Measurements from ENCODE around the gene PITPNC1.
"Not testable (repeated sequence)": the region's sequence is repeated elsewhere in the genome, so short reads cannot be mapped to it uniquely, and the experiment has no call there.

Gene PITPNC1

DNA sequence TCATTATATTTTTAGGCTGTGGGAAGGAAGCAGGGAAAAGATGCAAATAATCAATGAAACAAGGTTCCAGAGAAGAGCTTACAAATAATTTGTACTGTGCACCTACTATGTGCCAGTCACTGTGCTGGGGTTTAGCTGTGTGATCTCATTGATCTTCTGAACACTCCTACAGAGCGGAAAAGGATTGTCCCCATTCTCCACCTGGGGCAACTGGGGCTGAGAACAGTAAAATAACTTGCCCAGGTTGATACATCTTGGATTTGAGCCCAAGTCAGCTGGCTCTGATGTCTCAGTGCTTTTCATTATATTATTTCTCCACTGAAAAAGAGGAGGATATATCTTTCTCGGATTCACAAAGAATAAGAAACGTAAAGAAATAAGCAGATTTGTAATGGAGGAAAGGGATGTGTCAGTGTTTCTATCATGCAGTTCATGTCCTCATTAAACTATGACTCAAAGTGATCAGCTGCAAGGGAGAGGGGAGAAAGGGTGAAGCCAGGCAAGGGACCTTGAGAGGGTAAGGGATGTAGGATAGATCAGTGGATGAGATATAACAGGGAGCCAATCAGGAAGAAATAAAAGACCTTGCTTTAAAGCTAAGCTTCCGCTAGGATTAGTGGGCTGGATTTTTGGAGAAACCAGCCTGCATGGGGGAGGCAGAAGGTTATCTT lies 197.0 kb downstream of the PITPNC1 start:
- no peak for DNase-seq (ENCODE audit: low read depth in 2 of 2, low spot score in 1 of 2)

DNA sequence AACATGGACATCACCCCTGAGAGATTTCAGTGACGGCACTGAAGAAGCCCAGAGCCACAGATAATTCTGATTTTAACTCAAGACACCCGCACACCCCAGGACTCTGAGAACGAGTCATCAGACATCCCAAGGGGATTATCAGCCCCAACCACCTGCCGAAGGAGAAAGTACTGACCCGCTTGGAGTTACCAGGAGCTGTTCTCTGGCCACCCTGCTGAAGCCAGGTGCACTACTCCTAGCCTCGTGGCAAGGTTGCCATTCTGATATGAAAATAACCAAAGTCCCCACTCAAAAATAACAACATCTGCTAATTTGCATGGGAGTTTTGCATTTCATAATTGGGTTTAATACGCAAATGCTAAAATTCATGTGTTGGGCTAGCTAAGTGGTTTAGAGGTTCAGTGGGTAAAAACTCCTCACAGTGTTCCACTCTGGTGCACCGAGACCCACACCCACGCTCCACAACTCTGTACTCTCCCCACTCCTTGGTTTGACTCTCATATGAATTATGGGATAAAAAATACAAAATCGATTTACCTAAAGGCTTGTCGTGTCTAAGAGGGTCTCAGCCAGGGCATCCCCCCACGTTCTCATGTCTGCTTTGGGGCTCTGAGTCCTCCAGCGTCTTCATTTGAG lies 197.7 kb downstream of the PITPNC1 start:
- no peak for DNase-seq (ENCODE audit: low read depth in 2 of 2, low spot score in 1 of 2)

DNA sequence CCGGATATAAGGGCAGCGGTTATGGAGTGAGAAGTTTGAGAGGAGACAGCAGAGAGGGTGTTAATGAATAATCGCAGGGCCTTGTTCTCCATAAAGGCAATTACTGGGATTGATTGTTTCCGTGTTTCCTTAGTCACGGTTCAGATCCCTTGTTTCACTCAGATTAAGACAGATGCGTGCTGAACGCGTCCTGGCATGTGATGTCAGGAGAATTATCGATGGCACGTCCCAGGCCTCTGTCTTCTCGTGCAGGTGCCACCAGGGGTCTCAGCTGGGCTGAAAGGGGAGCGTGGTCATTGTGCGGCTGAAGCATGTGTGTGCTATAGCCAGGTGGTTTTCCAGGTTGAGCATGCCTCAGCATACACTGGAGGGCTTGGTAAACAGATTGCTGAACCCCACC lies 198.2 kb downstream of the PITPNC1 start:
- DNase-seq (ENCODE audit: low read depth in 2 of 2, low spot score in 1 of 2): no peak

DNA sequence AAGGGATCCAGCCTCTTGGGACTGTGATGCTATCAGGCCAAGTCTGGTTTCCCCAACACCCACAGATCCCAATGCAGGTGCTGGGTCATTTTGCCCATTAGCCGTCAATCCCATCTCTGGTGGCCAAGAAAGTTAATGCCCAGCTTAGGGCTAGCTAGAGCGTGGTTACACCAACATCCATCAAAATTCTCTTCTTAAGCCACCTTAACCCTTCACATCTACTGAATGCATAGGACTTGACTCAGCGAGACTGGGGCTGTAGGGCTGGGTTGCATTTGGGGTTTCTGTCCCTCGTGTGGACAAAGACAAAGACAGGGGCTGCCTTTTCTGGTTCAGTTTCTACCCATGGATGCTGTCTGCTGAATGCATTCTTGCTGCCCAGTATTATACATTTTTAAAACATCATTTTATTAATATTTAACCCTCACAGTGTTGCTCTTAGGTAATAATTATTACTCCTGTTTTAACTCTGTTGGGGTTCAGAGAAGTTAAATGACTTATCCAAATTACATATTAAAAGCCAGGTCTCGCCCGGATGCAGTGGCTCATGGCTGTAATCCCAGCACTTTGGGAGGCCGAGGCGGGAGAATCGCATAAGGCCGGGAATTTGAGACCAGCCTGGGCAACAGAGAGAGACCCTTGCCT lies 199.5 kb downstream of the PITPNC1 start:
- no peak for DNase-seq (ENCODE audit: low read depth in 2 of 2, low spot score in 1 of 2)

DNA sequence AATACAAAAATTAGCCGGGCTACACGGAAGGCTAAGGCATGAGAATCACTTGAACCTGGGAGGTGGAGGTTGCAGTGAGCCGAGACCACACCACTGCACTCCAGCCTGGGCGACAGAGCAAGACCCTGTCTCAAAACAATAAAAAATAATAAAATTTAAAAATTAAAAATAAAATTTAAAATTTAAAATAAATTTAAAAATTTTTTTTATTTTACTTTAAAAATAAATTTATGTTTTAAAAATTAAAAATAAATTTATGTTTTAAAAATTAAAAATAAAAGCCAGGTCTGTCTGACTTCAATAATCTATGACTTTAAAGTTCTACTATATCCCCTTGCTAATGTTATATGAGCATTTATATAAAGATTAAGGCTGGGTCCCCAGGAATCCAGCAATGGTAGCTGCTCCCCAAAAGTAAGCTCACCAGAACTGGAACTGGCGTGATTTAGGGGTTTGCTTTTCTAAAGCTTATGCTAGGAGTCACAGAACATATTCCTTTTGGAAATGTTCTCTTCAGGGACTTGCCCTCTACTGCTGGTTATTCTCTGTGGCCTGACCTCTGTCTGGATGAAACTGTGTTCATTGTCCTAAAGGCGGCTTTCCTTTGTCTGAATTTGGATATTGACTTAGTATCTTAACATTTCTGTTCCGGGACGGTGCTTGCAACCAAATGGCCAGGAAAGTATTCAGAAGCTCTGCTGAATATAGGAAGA lies 200.5 kb downstream of the PITPNC1 start:
- no peak for DNase-seq (ENCODE audit: low read depth in 2 of 2, low spot score in 1 of 2)

DNA sequence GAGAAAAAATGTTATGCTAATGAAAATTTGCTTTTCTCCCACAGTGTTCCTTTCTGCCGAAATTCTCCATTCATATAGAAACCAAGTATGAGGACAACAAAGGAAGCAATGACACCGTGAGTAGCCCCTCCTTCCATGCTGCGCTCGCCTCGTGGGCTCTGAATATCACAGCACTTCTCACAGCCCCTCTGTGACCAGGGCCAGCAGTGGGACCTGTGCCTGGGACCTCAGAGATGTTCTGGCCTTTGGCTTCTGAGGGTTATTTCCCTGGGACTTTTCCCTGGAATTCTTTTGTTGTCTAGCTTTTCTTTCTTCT lies 201.0 kb downstream of the PITPNC1 start:
- no peak for DNase-seq (ENCODE audit: low read depth in 2 of 2, low spot score in 1 of 2)

DNA sequence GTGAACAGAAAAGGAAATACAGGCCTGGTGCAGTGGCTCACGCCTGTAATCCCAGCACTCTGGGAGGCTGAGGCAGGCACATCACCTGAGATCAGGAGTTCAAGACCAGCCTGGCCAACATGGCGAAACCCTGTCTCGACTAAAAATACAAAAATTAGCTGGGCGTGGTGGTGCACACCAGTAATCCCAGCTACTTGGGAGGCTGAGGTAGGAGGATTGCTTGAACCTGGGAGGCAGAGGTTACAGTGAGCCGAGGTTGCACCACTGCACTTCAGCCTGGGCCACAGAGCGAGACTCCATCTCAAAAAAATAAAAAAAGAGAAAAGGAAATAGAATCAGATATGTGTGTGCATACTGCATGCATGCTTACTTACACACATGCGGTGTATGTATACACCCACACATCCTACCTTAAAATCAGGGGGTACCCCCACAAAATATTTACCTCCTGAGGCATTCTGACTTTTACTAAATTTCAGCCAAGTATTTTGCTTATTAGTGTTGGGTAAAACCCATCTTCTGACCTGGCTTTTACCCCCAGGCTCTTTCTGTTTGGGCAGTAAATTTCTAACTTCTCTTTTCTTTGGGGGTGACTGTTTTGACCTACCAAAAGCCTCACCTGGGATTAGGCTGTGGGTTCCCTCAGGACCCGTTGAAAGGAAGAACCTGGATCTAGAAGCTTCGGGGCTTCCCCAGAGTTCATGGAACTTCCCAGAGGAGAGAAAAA lies 201.8 kb downstream of the PITPNC1 start:
- DNase-seq (ENCODE audit: low read depth in 2 of 2, low spot score in 1 of 2): not testable (repeated sequence)

DNA sequence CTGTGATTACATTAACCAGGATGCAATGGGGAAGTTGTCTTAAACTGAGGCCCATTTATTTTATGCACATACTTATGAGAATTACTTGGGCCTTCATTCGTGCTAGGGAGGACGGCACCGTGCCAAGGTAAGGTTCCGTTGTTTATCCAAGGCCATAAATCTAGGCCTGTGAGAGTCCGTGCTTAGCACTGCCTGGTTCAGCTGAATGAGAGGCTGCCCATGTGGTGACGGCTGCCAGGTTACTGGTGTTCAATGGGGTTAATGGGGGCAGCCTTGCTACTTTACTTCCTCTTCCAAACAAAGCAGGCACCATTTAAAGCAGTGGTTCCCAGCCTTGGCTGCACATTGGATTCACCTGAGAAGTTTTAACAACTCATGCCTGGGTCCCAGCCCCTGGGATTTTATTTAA lies 205.6 kb downstream of the PITPNC1 start:
- DNase-seq (ENCODE audit: low read depth in 2 of 2, low spot score in 1 of 2): no peak

DNA sequence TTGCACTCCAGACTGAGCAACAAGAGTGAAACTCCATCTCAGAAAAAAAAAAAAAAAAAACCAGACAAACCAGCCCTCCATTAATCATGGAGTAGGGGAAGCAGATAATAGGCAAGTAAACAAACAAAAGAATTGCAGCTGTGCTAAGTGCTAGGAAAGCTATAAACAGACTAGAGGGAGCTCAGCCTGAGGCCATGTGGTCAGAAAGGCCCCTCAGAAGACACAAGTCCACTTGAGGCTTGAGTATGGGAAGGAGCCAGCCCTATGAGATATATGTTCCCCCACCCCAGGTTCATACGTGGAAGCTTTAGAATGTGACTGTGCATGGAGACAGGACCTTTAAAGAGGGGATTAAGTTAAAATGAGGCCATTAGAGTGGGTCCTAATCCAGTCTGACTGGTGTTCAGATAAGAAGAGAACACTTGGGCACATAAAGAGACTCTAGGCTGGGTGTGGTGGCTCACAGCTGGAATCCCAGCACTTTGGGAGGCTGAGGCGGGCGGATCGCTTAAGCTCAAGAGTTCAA lies 208.1 kb downstream of the PITPNC1 start:
- no peak for DNase-seq (ENCODE audit: low read depth in 2 of 2, low spot score in 1 of 2)

DNA sequence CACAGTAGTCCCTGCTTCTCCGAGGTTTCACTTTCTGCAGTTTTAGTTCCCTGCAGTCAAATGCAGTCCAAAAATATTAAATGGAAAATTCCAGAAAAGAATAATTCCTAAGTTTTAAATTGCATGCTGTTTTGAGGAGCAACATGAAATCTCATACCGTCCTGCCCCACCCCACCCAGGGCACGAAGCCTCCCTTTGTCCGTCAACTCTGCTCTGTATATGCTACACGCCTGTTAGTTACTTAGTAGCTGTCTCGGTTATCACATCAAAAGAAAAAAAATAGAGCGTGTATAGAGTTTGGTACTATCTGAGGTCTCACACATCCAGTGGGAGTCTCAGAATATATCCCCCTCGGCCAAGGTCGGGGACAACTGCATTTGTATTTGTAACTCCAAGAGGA lies 211.2 kb downstream of the PITPNC1 start:
- no peak for DNase-seq (ENCODE audit: low read depth in 2 of 2, low spot score in 1 of 2)

DNA sequence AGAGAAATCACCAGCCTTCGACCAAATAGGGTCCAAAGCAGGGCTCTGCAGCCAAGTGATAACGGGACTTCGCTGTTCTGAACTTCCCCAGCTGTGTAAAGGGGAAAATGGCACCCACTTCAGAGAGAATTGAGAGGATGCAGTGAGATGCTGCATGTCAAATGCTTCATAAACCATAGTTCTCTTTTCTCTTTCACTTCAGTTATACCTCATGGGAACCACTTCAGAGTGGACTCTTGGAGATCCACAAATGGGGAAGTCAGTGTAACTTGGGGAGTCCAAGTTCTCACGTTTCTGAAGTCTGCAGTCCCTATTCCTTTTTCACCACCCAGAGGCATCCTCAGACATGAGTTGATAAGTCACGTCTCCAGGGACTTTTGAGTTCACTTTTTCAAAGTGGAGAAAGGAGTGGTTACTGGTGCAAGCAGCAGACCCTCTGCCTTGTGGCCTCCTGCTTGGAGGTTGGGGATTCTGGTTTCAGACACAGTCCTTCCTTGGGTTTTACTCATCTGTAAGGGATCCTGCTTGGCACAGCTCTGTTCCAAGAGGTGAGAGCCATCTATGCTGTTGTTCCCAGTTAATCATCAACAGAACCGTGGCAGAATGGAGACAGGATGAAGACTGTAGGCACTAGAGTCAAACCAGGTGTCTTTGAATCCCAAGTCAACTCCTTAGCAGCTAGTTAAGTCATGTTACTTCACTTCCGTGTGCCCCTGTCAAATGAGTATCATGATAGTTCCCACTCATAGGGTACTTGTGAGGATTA lies 217.2 kb downstream of the PITPNC1 start:
- DNase-seq (ENCODE audit: low read depth in 2 of 2, low spot score in 1 of 2): no peak

DNA sequence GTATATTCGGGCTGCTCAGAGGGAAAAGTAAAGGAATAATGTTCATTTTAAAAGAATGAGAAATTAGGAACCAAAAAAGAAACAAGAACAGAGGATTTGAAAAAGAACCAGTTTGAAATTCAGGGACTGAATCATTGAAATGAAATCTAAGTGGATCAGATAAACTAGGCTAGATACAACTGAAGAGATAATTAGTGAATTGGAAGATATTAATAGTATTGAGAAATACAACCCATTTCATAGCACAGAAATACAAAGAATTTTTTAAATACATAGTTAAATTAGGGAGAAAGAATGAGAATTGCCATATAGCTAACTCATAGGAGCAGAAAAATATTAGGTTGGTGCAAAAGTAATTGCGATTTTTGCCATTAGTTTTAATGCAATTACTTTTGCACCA lies 223.3 kb downstream of the PITPNC1 start:
- DNase-seq (ENCODE audit: low read depth in 2 of 2, low spot score in 1 of 2): no peak

DNA sequence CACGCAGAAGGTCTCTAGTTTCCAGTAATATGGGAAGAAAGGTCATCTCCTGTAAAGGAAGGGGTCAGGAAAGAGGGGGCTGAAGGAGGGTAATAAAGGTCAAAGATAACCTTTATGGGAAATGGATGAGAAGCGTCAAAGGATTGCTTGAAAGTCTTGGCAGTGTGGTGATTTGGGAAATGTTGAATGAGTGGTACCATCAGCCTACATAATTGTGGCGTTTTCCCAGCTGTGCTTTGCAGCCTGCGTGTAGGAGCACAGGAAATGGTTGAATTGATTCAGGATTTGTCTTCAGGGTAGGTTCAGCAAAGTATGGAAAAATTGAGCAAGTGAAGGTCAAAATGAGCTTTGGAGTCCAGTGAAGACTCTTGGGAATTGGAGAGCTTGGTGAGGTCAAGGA lies 224.8 kb downstream of the PITPNC1 start:
- no peak for DNase-seq (ENCODE audit: low read depth in 2 of 2, low spot score in 1 of 2)

DNA sequence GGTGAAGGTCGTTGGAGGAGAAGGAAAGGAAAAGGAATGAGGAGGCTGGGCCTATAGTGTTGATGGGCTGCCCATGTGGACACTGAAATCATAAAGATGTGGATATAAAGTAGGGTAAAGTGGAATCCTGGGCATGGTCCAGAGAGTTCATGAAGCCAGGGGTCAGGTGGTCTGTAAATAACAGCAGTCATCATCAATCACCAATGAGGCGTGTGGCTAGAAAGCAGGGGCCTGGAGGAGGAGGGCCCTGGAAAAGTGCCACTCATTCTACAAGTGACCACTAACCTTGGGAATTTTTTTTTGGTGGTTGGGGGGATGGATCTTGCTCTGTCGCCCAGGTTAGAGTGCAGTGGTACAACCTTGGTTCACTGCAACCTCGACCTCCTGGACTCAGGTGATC lies 225.4 kb downstream of the PITPNC1 start:
- DNase-seq (ENCODE audit: low read depth in 2 of 2, low spot score in 1 of 2): no peak

DNA sequence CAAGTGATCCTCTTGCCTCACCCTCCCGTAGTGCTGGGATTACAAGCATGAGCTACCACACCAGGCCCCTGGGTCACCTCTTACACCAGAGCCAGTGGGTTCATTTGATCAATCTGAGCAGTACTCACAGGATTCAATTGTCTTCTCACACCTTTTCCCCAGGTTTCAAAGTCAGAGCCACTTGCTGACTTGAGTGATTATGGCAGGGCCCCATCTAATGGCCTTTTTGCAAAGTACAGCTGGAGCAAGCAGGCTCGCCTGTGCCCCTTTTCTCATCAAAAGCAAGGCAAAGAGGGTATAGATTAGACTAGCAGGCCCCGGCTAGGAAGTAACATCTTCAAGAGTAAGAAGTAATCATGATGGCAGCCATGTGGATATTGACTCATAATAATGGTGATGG lies 225.9 kb downstream of the PITPNC1 start:
- peak in 1 of 2 donors; percentile 5 for DNase-seq (ENCODE audit: low read depth in 2 of 2, low spot score in 1 of 2)

DNA sequence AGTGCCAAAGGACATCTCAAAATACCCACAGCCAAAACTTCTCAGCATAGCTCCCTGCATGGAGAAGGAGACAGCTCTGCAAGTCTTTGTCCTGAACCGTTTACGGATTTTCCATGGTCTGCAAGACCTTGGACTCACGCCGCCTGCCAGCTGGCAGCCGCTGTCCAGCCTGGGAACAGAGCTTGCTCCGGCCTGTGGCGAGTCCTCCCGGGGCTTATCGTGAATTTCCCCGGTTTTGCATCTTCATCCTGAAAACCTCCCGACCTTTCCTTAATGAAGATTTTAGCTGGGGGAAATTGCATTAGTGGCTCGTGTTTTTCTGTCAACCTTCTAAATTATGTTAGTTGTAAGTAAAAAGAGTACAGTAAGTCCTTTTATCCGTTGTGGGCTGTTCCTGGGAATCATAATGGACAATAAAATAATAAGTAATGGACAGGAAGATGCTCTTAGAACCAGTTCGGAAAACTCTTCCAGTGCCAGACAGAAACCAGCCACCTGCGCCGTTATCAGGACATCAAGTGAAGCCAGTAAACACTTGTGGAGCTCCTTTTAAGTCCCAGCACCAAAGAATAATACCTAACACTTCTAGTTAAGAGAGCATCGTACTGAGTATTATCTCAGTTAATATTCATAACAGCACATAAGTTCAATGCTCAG lies 228.3 kb downstream of the PITPNC1 start:
- no peak for DNase-seq (ENCODE audit: low read depth in 2 of 2, low spot score in 1 of 2)

DNA sequence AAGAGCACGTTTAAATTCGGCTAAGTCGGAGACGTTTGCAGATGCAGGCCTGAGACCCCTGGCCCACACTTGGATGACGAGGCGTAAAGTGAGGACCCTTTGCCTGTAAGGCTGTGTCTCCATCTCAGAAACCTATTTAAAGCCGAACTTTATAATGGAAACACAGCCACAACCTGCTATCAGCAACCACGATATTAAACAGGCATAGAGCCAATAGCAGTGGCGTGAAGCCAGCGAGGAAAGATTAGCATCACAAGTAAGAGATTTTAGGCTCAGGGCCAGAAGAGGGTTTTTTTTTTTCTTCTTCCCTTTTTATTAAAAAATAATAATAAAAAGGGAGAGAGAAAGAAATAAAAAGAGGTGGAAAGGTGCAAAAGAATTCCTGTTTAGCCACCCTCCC lies 229.4 kb downstream of the PITPNC1 start:
- no peak for DNase-seq (ENCODE audit: low read depth in 2 of 2, low spot score in 1 of 2)

DNA sequence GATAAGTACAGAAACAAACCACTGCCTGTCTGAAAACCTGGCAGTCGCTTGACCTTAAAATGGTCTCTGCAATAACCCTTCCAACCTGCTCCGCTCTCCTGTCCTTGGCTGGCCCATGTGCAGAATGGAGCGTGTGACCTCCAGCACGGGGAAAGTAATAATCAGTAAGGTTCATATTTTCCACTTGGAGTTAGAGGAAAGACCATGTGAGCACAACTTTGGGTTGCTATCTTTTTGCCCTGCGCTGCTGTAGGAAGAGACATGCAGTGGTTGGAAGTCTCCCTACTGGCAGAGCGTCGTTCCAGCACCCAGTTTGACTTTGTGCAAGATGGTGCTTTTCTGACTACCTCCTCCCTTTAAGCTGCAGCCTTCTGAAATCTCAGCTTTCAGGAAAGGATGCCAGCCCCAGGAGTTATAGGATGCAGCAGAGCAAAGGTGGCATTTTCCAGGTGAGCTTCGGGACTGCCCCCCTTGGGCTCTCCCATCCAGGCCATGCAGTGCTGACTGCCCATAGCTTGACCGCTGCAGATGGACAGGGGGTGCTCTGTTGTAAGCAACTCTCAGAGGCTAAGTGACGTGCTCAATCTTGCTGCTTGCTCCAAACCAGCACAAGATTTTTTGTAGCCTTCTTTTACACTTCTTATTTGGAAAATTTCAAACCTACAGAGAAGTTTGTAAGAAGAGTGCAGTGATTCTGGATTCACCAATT lies 230.0 kb downstream of the PITPNC1 start:
- no peak for DNase-seq (ENCODE audit: low read depth in 2 of 2, low spot score in 1 of 2)

DNA sequence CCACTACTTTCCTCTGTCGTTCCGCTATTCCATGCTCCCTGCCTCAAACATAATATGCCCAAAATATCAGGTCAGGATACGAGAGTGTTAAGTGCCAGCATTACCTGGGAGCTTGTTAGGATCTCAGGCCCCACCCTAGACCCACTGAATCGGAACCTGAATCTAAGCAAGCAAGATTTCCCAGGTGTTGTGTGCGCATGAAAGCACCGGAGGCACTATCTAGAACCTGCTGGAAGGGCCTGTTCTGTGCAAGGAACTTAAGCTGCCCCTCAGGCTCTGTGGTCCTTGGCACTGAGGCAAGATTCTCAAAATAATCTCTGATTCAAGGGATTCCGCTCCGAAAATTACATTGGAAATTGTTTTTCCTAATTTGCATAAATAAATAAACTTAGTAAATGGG lies 233.0 kb downstream of the PITPNC1 start:
- no peak for DNase-seq (ENCODE audit: low read depth in 2 of 2, low spot score in 1 of 2)

All from stimulated activated CD8-positive, alpha-beta memory T cell treated with anti-CD3 and anti-CD28 coated beads, Interleukin-4, amount 100 ng/mL, for 1 hour (primary cell).